H1 (cell line): ENCODE results near the gene RPS6KC1. TPM values are rescaled to one million over a fixed set of nuclear protein-coding genes. Genes with fewer than 3 reads are reported as not detected.

ENCODE experiments used
- CTCF ChIA-PET: fragments of 300-600 bp; sonication (Branson Sonifier 250); formaldehyde crosslinking; loops from one replicate; lab custom pipeline; 2021; ENCODE audit not compliant: partially characterized antibody; lab: Charles Lee
- POLR2A ChIA-PET: fragments of 300-600 bp; sonication (Branson Sonifier 250); formaldehyde crosslinking; loops from one replicate; lab custom pipeline; 2021; ENCODE audit warnings: inconsistent platforms; ENCODE audit not compliant: partially characterized antibody; lab: Charles Lee
- DNase-seq, 2 experiments: peaks; one replicate each; pipeline versions ENCODE4 v3.0.0 to v3.0.0-alpha.2; 2010 to 2022; ENCODE audit warnings: low spot score in 2 of 2, low read depth in 1 of 2, mixed read lengths in 1 of 2
- FAIRE-seq: peaks from 2 replicates; lab custom pipeline; 2011; peaks lifted over from hg19 to GRCh38; lab: Jason Lieb, UNC
- H2AFZ ChIP-seq: 2 replicates; pipeline ENCODE4 v1.8.1; 2012; ENCODE audit warnings: low read length, inconsistent platforms
- H2AK5ac ChIP-seq: 2 replicates; pipeline ENCODE4 v1.6.1; 2013; ENCODE audit warnings: low read depth, low read length
- H2BK120ac ChIP-seq: replicated peaks from 2 replicates; pipeline ENCODE3; 2013; ENCODE audit warnings: low read depth, low read length, inconsistent platforms
- H2BK12ac ChIP-seq: 2 replicates; pipeline ENCODE4 v1.6.1; 2013; ENCODE audit warnings: low read depth, low read length
- H2BK15ac ChIP-seq: 2 replicates; pipeline ENCODE4 v1.6.1; 2013; ENCODE audit warnings: low read length
- H2BK20ac ChIP-seq: 2 replicates; pipeline ENCODE4 v1.6.1; 2013; ENCODE audit warnings: low read length
- H2BK5ac ChIP-seq: 2 replicates; pipeline ENCODE4 v1.6.1; 2013; ENCODE audit warnings: low read depth, low read length
- H3K14ac ChIP-seq: 2 replicates; pipeline ENCODE4 v1.6.1; 2013; ENCODE audit warnings: inconsistent platforms; ENCODE audit not compliant: insufficient read length
- H3K18ac ChIP-seq: 2 replicates; pipeline ENCODE4 v1.6.1; 2013; ENCODE audit warnings: low read length; ENCODE audit errors: extremely low read depth
- H3K23ac ChIP-seq: 2 replicates; pipeline ENCODE4 v1.6.1; 2013; ENCODE audit warnings: inconsistent platforms; ENCODE audit not compliant: insufficient read length
- H3K23me2 ChIP-seq: 2 replicates; pipeline ENCODE4 v1.6.1; 2013; ENCODE audit warnings: low read depth, low read length
- H3K27ac ChIP-seq: 2 replicates; pipeline ENCODE4 v1.6.1; 2011; ENCODE audit warnings: low read depth, low read length, inconsistent platforms
- H3K27me3 ChIP-seq, 4 experiments: replicated peaks in 1 of 4; 1 replicate in 1 of 4; 2 replicates in 3 of 4; pipeline versions ENCODE4 v1.6.1 to v1.8.1; 2011 to 2013; ENCODE audit warnings: low read length in 3 of 4, mild to moderate bottlenecking in 3 of 4, inconsistent platforms in 2 of 4, mixed read lengths in 2 of 4, moderate library complexity in 1 of 4; ENCODE audit not compliant: control insufficient read depth in 3 of 4, insufficient read depth in 3 of 4; ENCODE audit errors: extremely low read depth in 1 of 4
- H3K36me3 ChIP-seq, 4 experiments: 2 replicates each; pipeline versions ENCODE4 v1.6.1 to v1.8.1; 2011 to 2013; ENCODE audit warnings: mild to moderate bottlenecking in 4 of 4, low read length in 3 of 4, moderate library complexity in 2 of 4, control low read depth in 1 of 4, inconsistent platforms in 1 of 4; ENCODE audit not compliant: insufficient read depth in 4 of 4, control insufficient read depth in 2 of 4
- H3K4ac ChIP-seq: replicated peaks from 2 replicates; pipeline ENCODE3; 2013; ENCODE audit warnings: low read length, low read depth, mixed read lengths, inconsistent platforms; ENCODE audit not compliant: insufficient read length
- H3K4me1 ChIP-seq, 4 experiments: replicated peaks in 1 of 4; 1 replicate in 1 of 4; 2 replicates in 3 of 4; pipeline versions ENCODE4 v1.6.1 to v1.8.1; 2011 to 2013; ENCODE audit warnings: low read length in 3 of 4, inconsistent platforms in 2 of 4, mixed read lengths in 1 of 4; ENCODE audit not compliant: insufficient read depth in 4 of 4, control insufficient read depth in 3 of 4
- H3K4me2 ChIP-seq, 2 experiments: 2 replicates each; pipeline versions ENCODE4 v1.6.1 to v1.8.1; 2011 to 2013; ENCODE audit warnings: low read depth in 2 of 2, low read length in 2 of 2, control low read depth in 1 of 2, inconsistent platforms in 1 of 2, mild to moderate bottlenecking in 1 of 2; ENCODE audit not compliant: insufficient read depth in 1 of 2
- H3K4me3 ChIP-seq, 4 experiments: fragments of 200-600, 300-600 bp in 1 of 4; sonication (generic), shearing (Covaris generic), sonication (Bioruptor Twin) in 1 of 4; 2 replicates each; pipeline versions ENCODE4 v1.5.1 to v1.8.1; 2011 to 2016; ENCODE audit warnings: low read length in 4 of 4, low read depth in 3 of 4, control low read depth in 2 of 4, inconsistent platforms in 2 of 4, mild to moderate bottlenecking in 2 of 4, mixed read lengths in 1 of 4, moderate library complexity in 1 of 4; ENCODE audit not compliant: insufficient read depth in 2 of 4; ENCODE audit errors: extremely low read depth in 1 of 4
- H3K56ac ChIP-seq: replicated peaks from 2 replicates; pipeline ENCODE3; 2013; ENCODE audit warnings: low read depth, mild to moderate bottlenecking, mixed read lengths, low read length, inconsistent platforms; ENCODE audit not compliant: insufficient read length
- H3K79me1 ChIP-seq: 2 replicates; pipeline ENCODE4 v1.6.1; 2013; ENCODE audit warnings: low read depth, low read length, control low read depth
- H3K79me2 ChIP-seq, 2 experiments: 2 replicates each; pipeline versions ENCODE4 v1.6.1 to v1.8.1; 2012 to 2013; ENCODE audit warnings: low read length in 2 of 2, mild to moderate bottlenecking in 2 of 2, inconsistent platforms in 1 of 2; ENCODE audit not compliant: insufficient read depth in 2 of 2, control insufficient read depth in 1 of 2
- H3K9ac ChIP-seq, 4 experiments: replicated peaks in 1 of 4; 1 replicate in 1 of 4; 2 replicates in 3 of 4; pipeline versions ENCODE4 v1.6.1 to v1.8.1; 2011 to 2013; ENCODE audit warnings: low read depth in 3 of 4, low read length in 3 of 4, control low read depth in 2 of 4, mild to moderate bottlenecking in 2 of 4, moderate library complexity in 2 of 4, inconsistent platforms in 1 of 4; ENCODE audit errors: extremely low read depth in 1 of 4
- H3K9me3 ChIP-seq, 2 experiments: 2 replicates each; pipeline versions ENCODE4 v1.6.1 to v1.8.1; 2012 to 2013; ENCODE audit warnings: mild to moderate bottlenecking in 2 of 2, moderate library complexity in 2 of 2, control low read depth in 1 of 2, inconsistent platforms in 1 of 2, low read depth in 1 of 2, low read length in 1 of 2, mixed read lengths in 1 of 2; ENCODE audit not compliant: insufficient read depth in 2 of 2
- H4K20me1 ChIP-seq, 2 experiments: replicated peaks in 1 of 2; 2 replicates each; pipeline versions ENCODE3 to v1.8.1; 2011 to 2013; ENCODE audit warnings: inconsistent platforms in 2 of 2, low read length in 2 of 2, mild to moderate bottlenecking in 1 of 2; ENCODE audit not compliant: insufficient read depth in 2 of 2, control insufficient read depth in 1 of 2
- H4K5ac ChIP-seq: 2 replicates; pipeline ENCODE4 v1.6.1; 2013; ENCODE audit warnings: low read length, low read depth, mixed read lengths, inconsistent platforms; ENCODE audit not compliant: insufficient read length
- H4K8ac ChIP-seq: 2 replicates; pipeline ENCODE4 v1.8.0; 2013; ENCODE audit warnings: mild to moderate bottlenecking, moderate library complexity, low read length, inconsistent platforms; ENCODE audit not compliant: insufficient read depth; ENCODE audit errors: extremely low read depth
- H4K91ac ChIP-seq: replicated peaks from 2 replicates; pipeline ENCODE3; 2013; ENCODE audit warnings: low read length, mixed read lengths, inconsistent platforms; ENCODE audit not compliant: insufficient read length
- SAP30 ChIP-seq: fragments of 300-600 bp; sonication (generic); IDR thresholded peaks from 2 replicates; pipeline ENCODE4 v1.7.1; 2012; ENCODE audit warnings: low read length, moderate library complexity, mild to moderate bottlenecking, inconsistent platforms; ENCODE audit not compliant: insufficient read depth, insufficient replicate concordance
- WGBS, 2 experiments: shearing (Covaris generic) in 1 of 2; methylation state at CpG; one replicate each; pipeline versions ENCODE4 v1.1.6 to v1.1.7; 2013 to 2015; ENCODE audit warnings: low lambda C conversion rate in 2 of 2, mixed read lengths in 2 of 2, inconsistent platforms in 1 of 2, low coverage in 1 of 2, missing lambda C conversion rate in 1 of 2; ENCODE audit not compliant: insufficient replicate concordance in 2 of 2, insufficient coverage in 1 of 2, insufficient read length in 1 of 2; ENCODE audit errors: extremely low coverage in 1 of 2, missing lambda C conversion rate in 1 of 2; 5-methylcytosine and 5-hydroxymethylcytosine counted together
- polyA plus RNA-seq, 7 experiments: library from polyadenylated mRNA; depleted of rRNA in 3 of 7; stranded (reverse) in 5 of 7; unstranded in 2 of 7; fragments of >200 nt in 5 of 7; fragments of 200-250 nt in 2 of 7; gene quantifications; 1 replicate in 5 of 7; 2 replicates in 1 of 7; 4 replicates in 1 of 7; pipeline versions ENCODE4 v1.2.1 to v1.2.3, GENCODE V29; 2011 to 2013; ENCODE audit warnings: missing spikeins in 2 of 7, mixed read lengths in 2 of 7
- total RNA-seq: library from RNA; stranded (reverse); fragmentation: NEBNext Ultra II Directional; extraction: Animal tissue kit (Norgen Biotek cat#: 25700); gene quantifications from 2 replicates; pipeline ENCODE4 v1.2.1, GENCODE V29; 2021

RPS6KC1 gene
- total and polyA plus RNA-seq, 2 of the 8 experiments (the other 6 are each of a cell fraction or from before 2014, with no cell fraction given), result 4.9 to 17.6 TPM

GRCh38 chr1:213277036-213277435 lies 226.0 kb downstream of the RPS6KC1 start:
- no peak overlapping the region for H3K14ac ChIP-seq
- ChIA-PET POLR2A (no interaction called here), CTCF (interaction anchor here (0.7 to 1.4 kb wide), 3 partner anchors 10 to 937 kb away, joined by 3 to 6 read pairs (median 6); no protein-coding TSS in a partner anchor)
- no peak overlapping the region for H3K27ac ChIP-seq
- H3K18ac ChIP-seq, result no peak overlapping the region
- H3K79me2 ChIP-seq, result no peaks in the 10 kb centered on the region
- H3K4me3 ChIP-seq, result no peak overlapping the region
- no peak overlapping the region for H3K23ac ChIP-seq
- no peak overlapping the region for H3K4ac ChIP-seq
- no peak overlapping the region for H2BK120ac ChIP-seq
- DNase-seq, result no peak
- H2BK12ac ChIP-seq, result no peak overlapping the region
- H2BK5ac ChIP-seq, result no peak overlapping the region
- H2AFZ ChIP-seq, result no peak overlapping the region
- H4K5ac ChIP-seq, result no peak overlapping the region
- no peaks in the 10 kb centered on the region for H3K27me3 ChIP-seq
- no peak for FAIRE-seq
- no peaks in the 10 kb centered on the region for H4K20me1 ChIP-seq
- H3K56ac ChIP-seq, result no peak overlapping the region
- H3K23me2 ChIP-seq, result no peaks in the 10 kb centered on the region; the same call in 1 of the 2 replicates
- peaks cover 5 to 14% (median 8%) of the 10 kb centered on the region in 4 experiments for H3K4me1 ChIP-seq
- H4K8ac ChIP-seq, result no peak overlapping the region
- no peak overlapping the region for H3K4me2 ChIP-seq
- H2BK15ac ChIP-seq, result no peak overlapping the region
- no peak for TF ChIP-seq SAP30
- no peaks in the 10 kb centered on the region; a peak in 1 of 8 replicates for H3K36me3 ChIP-seq
- WGBS, 2 experiments, result 91% methylated on average over 2 of the region's 2 CpGs; no CpG with 5 or more reads in 1 of the 2 experiments
- H4K91ac ChIP-seq, result no peak overlapping the region
- no peak overlapping the region for H3K9ac ChIP-seq
- no peaks in the 10 kb centered on the region for H3K79me1 ChIP-seq
- no peak overlapping the region for H2AK5ac ChIP-seq
- no peak overlapping the region for H2BK20ac ChIP-seq
- H3K9me3 ChIP-seq, result no peaks in the 10 kb centered on the region
